Transverse colon (tissue), 4 donors: Measurements from ENCODE around the gene STARD6. TPM values are rescaled to one million over a fixed set of nuclear protein-coding genes. Genes with fewer than 3 reads are reported as not detected.
"Not testable (repeated sequence)": the region's sequence is repeated elsewhere in the genome, so short reads cannot be mapped to it uniquely, and the experiment has no call there.

ENCODE experiments used
- DNase-seq: peaks from one replicate; pipeline ENCODE4 v3.0.0-alpha.2; 2019
- H3K27ac ChIP-seq, 4 donors: fragments of 200-600 bp; sonication (generic); 2 replicates each; pipeline ENCODE4 v1.5.1; 2016 to 2018; ENCODE audit warnings: inconsistent platforms in 4 of 4
- H3K27me3 ChIP-seq: fragments of 200-600 bp; sonication (generic); 2 replicates; pipeline ENCODE4 v1.5.1; 2017; ENCODE audit warnings: inconsistent platforms
- H3K36me3 ChIP-seq, 4 donors: fragments of 200-600 bp; sonication (generic); 2 replicates each; pipeline ENCODE4 v1.5.1; 2017 to 2019; ENCODE audit warnings: inconsistent platforms in 4 of 4
- H3K4me1 ChIP-seq, 4 donors: fragments of 200-600 bp; sonication (generic); 2 replicates each; pipeline ENCODE4 v1.5.1; 2017 to 2020; ENCODE audit warnings: inconsistent platforms in 4 of 4
- H3K4me3 ChIP-seq, 4 donors: fragments of 200-600 bp; sonication (generic); 1 replicate in 1 of 4; 2 replicates in 3 of 4; pipeline versions ENCODE4 v1.5.1 to v1.6.1; 2017 to 2019; ENCODE audit warnings: inconsistent platforms in 4 of 4
- H3K9me3 ChIP-seq, 2 donors: fragments of 200-600 bp; sonication (generic); 2 replicates each; pipeline ENCODE4 v1.5.1; 2017 to 2019; ENCODE audit warnings: inconsistent platforms in 2 of 2
- EP300 ChIP-seq: sonication (generic); formaldehyde crosslinking; IDR thresholded peaks from one replicate; pipeline ENCODE4 v1.6.1; 2017; ENCODE audit warnings: antibody characterized with exemption, low read depth
- POLR2A ChIP-seq: fragments of 450-650 bp; IDR thresholded peaks from one replicate; pipeline ENCODE4 v1.6.1; 2016; ENCODE audit warnings: antibody characterized with exemption, mild to moderate bottlenecking, moderate library complexity
- POLR2AphosphoS5 ChIP-seq, 3 donors: sonication (generic); formaldehyde crosslinking; IDR thresholded peaks; one replicate each; pipeline ENCODE4 v1.6.1; 2016; ENCODE audit warnings: antibody characterized with exemption in 3 of 3
- WGBS, 2 donors: methylation state at CpG; one replicate each; pipeline ENCODE4 v1.1.5; 2018; ENCODE audit warnings: low coverage in 1 of 2; 5-methylcytosine and 5-hydroxymethylcytosine counted together
- in situ Hi-C, 4 donors: fragments of 200-750 bp; cut with MboI; loops; one replicate each; pipeline versions ENCODE4 v1.15.0 to v1.15.1; 2017; ENCODE audit warnings: low sequenced_read_pairs in 3 of 4, low pct_ligation_motif_present in 1 of 4, low pct_unique_long_range_greater_than_20kb in 1 of 4
- intact Hi-C: fragments of 100-400 bp; cut with DNase I; formaldehyde crosslinking; loops from one replicate; pipeline ENCODE4 v1.15.1; 2023; ENCODE audit warnings: low total_unique reads
- total RNA-seq, 4 donors: library from RNA; depleted of rRNA; stranded (reverse); fragments of >200 nt; gene quantifications; one replicate each; pipeline ENCODE4 v1.1.0, GENCODE V29; 2016
- TF ChIP-seq, protein P1 (sequence below), 5 experiments: fragments of 200-600 bp in 3 of 5; fragments of 450-650 bp in 2 of 5; sonication (generic) in 3 of 5; IDR thresholded peaks; 1 replicate in 2 of 5; 2 replicates in 3 of 5; pipeline ENCODE4 v1.5.1; 2016 to 2017; ENCODE audit warnings: antibody characterized with exemption in 5 of 5, inconsistent platforms in 3 of 5, mild to moderate bottlenecking in 2 of 5, moderate library complexity in 1 of 5

Gene STARD6
- total RNA-seq, 4 donors from 2014 or later: not detected

DNA sequence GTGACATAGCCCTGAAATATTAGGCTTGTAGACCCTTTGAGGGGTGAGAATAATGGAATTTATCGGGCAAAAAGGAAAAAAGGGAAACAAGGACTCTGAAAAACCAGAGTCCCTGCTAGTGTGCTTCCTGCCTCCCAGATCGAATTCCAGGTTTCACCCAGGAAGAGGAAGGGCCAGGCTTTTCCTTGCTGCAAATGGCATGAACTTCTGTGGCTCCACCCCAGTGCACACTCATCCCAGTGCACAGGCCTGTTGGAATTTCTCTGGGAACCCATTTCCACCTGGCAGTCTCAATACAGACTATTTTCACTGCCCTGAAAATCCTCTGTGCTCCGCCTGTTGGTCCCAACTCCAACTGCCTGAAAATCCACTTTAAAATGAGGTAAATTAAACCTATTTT, 30.0 kb upstream of the STARD6 start:
- DNase-seq: no peak
- Histone ChIP-seq H3K4me1 (peaks cover 0 to 15% (median 0%) of the 10 kb centered on the region in 4 donors), H3K27me3 (no peaks in the 10 kb centered on the region), H3K9me3 (no peaks in the 10 kb centered on the region), H3K4me3 (no peak overlapping the region), H3K36me3 (no peaks in the 10 kb centered on the region), H3K27ac (no peak overlapping the region)
- TF ChIP-seq POLR2AphosphoS5 (IDR thresholded peaks at IDR 0.05): no peak
- no peak for TF ChIP-seq POLR2A
- TF ChIP-seq, protein P1, sequence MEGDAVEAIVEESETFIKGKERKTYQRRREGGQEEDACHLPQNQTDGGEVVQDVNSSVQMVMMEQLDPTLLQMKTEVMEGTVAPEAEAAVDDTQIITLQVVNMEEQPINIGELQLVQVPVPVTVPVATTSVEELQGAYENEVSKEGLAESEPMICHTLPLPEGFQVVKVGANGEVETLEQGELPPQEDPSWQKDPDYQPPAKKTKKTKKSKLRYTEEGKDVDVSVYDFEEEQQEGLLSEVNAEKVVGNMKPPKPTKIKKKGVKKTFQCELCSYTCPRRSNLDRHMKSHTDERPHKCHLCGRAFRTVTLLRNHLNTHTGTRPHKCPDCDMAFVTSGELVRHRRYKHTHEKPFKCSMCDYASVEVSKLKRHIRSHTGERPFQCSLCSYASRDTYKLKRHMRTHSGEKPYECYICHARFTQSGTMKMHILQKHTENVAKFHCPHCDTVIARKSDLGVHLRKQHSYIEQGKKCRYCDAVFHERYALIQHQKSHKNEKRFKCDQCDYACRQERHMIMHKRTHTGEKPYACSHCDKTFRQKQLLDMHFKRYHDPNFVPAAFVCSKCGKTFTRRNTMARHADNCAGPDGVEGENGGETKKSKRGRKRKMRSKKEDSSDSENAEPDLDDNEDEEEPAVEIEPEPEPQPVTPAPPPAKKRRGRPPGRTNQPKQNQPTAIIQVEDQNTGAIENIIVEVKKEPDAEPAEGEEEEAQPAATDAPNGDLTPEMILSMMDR (IDR thresholded peaks at IDR 0.05): no peak
- TF ChIP-seq EP300: no peak
- in situ Hi-C loops: no loop called here
- WGBS, 2 donors: 93 to 97% methylated on average over 3 of the region's 3 CpGs
- intact Hi-C loops: no loop called here

DNA sequence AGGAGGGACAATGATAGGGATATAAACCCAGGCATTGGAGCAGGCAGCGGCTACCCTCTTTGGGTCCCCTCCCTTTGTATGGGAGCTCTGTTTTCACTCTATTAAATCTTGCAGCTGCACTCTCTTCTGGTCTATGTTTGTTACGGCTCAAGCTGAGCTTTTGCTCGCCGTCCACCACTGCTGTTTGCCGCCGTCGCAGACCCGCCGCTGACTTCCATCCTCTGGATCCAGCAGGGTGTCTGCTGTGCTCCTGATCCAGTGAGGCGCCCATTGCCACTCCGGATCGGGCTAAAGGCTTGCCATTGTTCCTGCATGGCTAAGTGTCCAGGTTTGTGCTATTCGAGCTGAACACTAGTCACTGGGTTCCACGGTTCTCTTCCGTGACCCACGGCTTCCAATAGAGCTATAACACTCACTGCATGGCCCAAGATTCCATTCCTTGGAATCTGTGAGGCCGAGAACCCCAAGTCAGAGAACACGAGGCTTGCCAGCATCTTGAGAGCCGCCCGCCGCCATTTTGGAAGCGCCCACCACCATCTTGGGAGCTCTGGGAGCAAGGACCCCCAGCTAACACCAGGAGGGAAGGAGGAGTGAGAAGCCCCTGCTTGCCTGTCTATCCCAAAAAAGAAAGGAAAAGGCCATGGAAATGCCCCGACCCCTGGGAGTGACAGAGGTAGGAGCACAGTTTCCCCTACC, 29.3 kb upstream of the STARD6 start:
- DNase-seq, H3K4me3 ChIP-seq, in situ Hi-C loops, H3K9me3 ChIP-seq, H3K36me3 ChIP-seq, H3K27me3 ChIP-seq, intact Hi-C loops, H3K27ac ChIP-seq: not testable (repeated sequence)
- peaks cover 0 to 19% (median 0%) of the 10 kb centered on the region in 4 donors for H3K4me1 ChIP-seq
- whole genome bisulfite sequencing, 2 donors: 96 to 97% methylated on average over 5 to 23 of the region's 23 CpGs

- no peak for DNase-seq
- Histone ChIP-seq H3K4me3 (no peak overlapping the region), H3K27ac (no peak overlapping the region), H3K9me3 (no peaks in the 10 kb centered on the region), H3K4me1 (peaks cover 0 to 28% (median 0%) of the 10 kb centered on the region in 4 donors), H3K36me3 (no peaks in the 10 kb centered on the region), H3K27me3 (no peaks in the 10 kb centered on the region)
- 79 to 96% methylated on average over 4 of the region's 4 CpGs for WGBS, 2 donors
- intact Hi-C loops (no loop called here), in situ Hi-C loops (no loop called here)
- TF ChIP-seq, protein P1 (IDR thresholded peaks at IDR 0.05): no peak
- TF ChIP-seq EP300 (no peak), POLR2A (no peak), POLR2AphosphoS5 (IDR thresholded peaks at IDR 0.05) (no peak)
Measured at GRCh38 chr18:54386043-54386442, 28.4 kb upstream of the STARD6 start.

- Histone ChIP-seq H3K9me3 (no peaks in the 10 kb centered on the region), H3K4me3 (no peak overlapping the region), H3K4me1 (peaks cover 0 to 21% (median 0%) of the 10 kb centered on the region in 4 donors), H3K27me3 (no peaks in the 10 kb centered on the region), H3K36me3 (no peaks in the 10 kb centered on the region), H3K27ac (no peak overlapping the region)
- no peak for TF ChIP-seq POLR2A
- TF ChIP-seq EP300: no peak
- TF ChIP-seq, protein P1 (IDR thresholded peaks at IDR 0.05): no peak
- TF ChIP-seq POLR2AphosphoS5 (IDR thresholded peaks at IDR 0.05): no peak
- no peak for DNase-seq
- WGBS, 2 donors: 87 to 96% methylated on average over 7 to 8 of the region's 8 CpGs
- in situ Hi-C loops: no loop called here
- intact Hi-C loops: no loop called here
Measured at GRCh38 chr18:54382733-54383252, 25.1 kb upstream of the STARD6 start.
